Stomach smooth muscle (tissue), 2 donors: ENCODE measurements around the gene C11orf91.
"Not testable (repeated sequence)": the region's sequence is repeated elsewhere in the genome, so short reads cannot be mapped to it uniquely, and the experiment has no call there.

Source experiments
- H3K27ac ChIP-seq: one replicate; pipeline ENCODE4 v1.7.0; 2013; ENCODE audit warnings: mild to moderate bottlenecking, low read length, inconsistent platforms
- H3K27me3 ChIP-seq, 2 donors: one replicate each; pipeline ENCODE4 v1.7.0; 2013; ENCODE audit warnings: low read length in 2 of 2; ENCODE audit not compliant: insufficient read depth in 2 of 2, control insufficient read depth in 1 of 2
- H3K36me3 ChIP-seq, 2 donors: one replicate each; pipeline ENCODE4 v1.7.0; 2013; ENCODE audit warnings: low read length in 2 of 2; ENCODE audit not compliant: control insufficient read depth in 2 of 2, insufficient read depth in 2 of 2
- H3K4me1 ChIP-seq: one replicate; pipeline ENCODE4 v1.7.0; 2013; ENCODE audit warnings: low read length; ENCODE audit not compliant: control insufficient read depth, insufficient read depth
- H3K4me3 ChIP-seq, 2 donors: one replicate each; pipeline ENCODE4 v1.7.0; 2013; ENCODE audit warnings: low read length in 2 of 2
- H3K9ac ChIP-seq, 2 donors: one replicate each; pipeline ENCODE4 v1.7.0; 2013; ENCODE audit warnings: low read length in 2 of 2, mild to moderate bottlenecking in 1 of 2
- H3K9me3 ChIP-seq, 2 donors: one replicate each; pipeline ENCODE4 v1.7.0; 2013; ENCODE audit warnings: low read length in 2 of 2; ENCODE audit not compliant: control insufficient read depth in 2 of 2
- donor health status: healthy.
- donor health status: Pancreatic carcinoma.

The C11orf91 gene

GRCh38 chr11:33687733-33688479, 12.7 kb downstream of the C11orf91 start:
- peaks cover 0 to 3% of the 10 kb centered on the region in 2 donors for H3K9me3 ChIP-seq
- H3K4me1 ChIP-seq: peaks cover 21% of the 10 kb centered on the region
- no peak overlapping the region for H3K4me3 ChIP-seq
- H3K27me3 ChIP-seq: peaks cover 0 to 4% of the 10 kb centered on the region in 2 donors
- H3K9ac ChIP-seq: no peak overlapping the region
- H3K27ac ChIP-seq: no peak overlapping the region
- H3K36me3 ChIP-seq: no peaks in the 10 kb centered on the region

- Histone ChIP-seq H3K27me3 (peaks cover 4 to 14% of the 10 kb centered on the region in 2 donors), H3K27ac (no peak overlapping the region), H3K4me3 (no peak overlapping the region), H3K4me1 (no peaks in the 10 kb centered on the region), H3K9me3 (peaks cover 0 to 3% of the 10 kb centered on the region in 2 donors), H3K36me3 (no peaks in the 10 kb centered on the region), H3K9ac (no peak overlapping the region)
These were observed 15.5 kb downstream of the C11orf91 start for GRCh38 chr11:33685082-33685481.

- H3K27me3 ChIP-seq: peaks cover 4 to 14% of the 10 kb centered on the region in 2 donors
- H3K4me1 ChIP-seq: no peaks in the 10 kb centered on the region
- H3K9me3 ChIP-seq: peaks cover 0 to 3% of the 10 kb centered on the region in 2 donors
- no peak overlapping the region for H3K9ac ChIP-seq
- no peak overlapping the region for H3K4me3 ChIP-seq
- H3K27ac ChIP-seq: no peak overlapping the region
- no peaks in the 10 kb centered on the region for H3K36me3 ChIP-seq
These were observed 16.5 kb downstream of the C11orf91 start for GRCh38 chr11:33684003-33684706.

GRCh38 chr11:33682446-33682845, 18.2 kb downstream of the C11orf91 start:
- no peaks in the 10 kb centered on the region for H3K4me1 ChIP-seq
- H3K4me3 ChIP-seq: no peak overlapping the region
- no peaks in the 10 kb centered on the region for H3K36me3 ChIP-seq
- peaks cover 4 to 14% of the 10 kb centered on the region in 2 donors for H3K27me3 ChIP-seq
- no peak overlapping the region for H3K27ac ChIP-seq
- no peak overlapping the region for H3K9ac ChIP-seq
- H3K9me3 ChIP-seq: peaks cover 0 to 3% of the 10 kb centered on the region in 2 donors

- Histone ChIP-seq H3K4me3 (no peak overlapping the region), H3K27ac (no peak overlapping the region), H3K9me3 (no peaks in the 10 kb centered on the region), H3K4me1 (no peaks in the 10 kb centered on the region), H3K36me3 (no peaks in the 10 kb centered on the region), H3K9ac (no peak overlapping the region), H3K27me3 (peaks cover 4 to 14% of the 10 kb centered on the region in 2 donors)
These were observed 18.6 kb downstream of the C11orf91 start for GRCh38 chr11:33682019-33682418.

GRCh38 chr11:33678616-33679015, 22.0 kb downstream of the C11orf91 start:
- H3K9me3 ChIP-seq, H3K4me1 ChIP-seq, H3K27ac ChIP-seq, H3K9ac ChIP-seq, H3K36me3 ChIP-seq, H3K4me3 ChIP-seq: not testable (repeated sequence)
- H3K27me3 ChIP-seq: peaks cover 4 to 12% of the 10 kb centered on the region in 2 donors

- Histone ChIP-seq H3K27me3 (peaks cover 0 to 2% of the 10 kb centered on the region in 2 donors), H3K27ac (no peak overlapping the region), H3K4me3 (no peak overlapping the region)
These were observed 26.4 kb downstream of the C11orf91 start for GRCh38 chr11:33674035-33674814.

GRCh38 chr11:33672273-33672672, 28.4 kb downstream of the C11orf91 start:
- no peaks in the 10 kb centered on the region for H3K4me1 ChIP-seq
- no peak overlapping the region for H3K9ac ChIP-seq
- H3K27me3 ChIP-seq: peaks cover 0 to 2% of the 10 kb centered on the region in 2 donors

More at GRCh38 chr11:33674035-33674814, 26.4 kb downstream of the C11orf91 start:
- Histone ChIP-seq H3K4me1 (no peaks in the 10 kb centered on the region), H3K9me3 (no peaks in the 10 kb centered on the region), H3K9ac (no peak overlapping the region), H3K36me3 (no peaks in the 10 kb centered on the region)

GRCh38 chr11:33670250-33671011, 30.2 kb downstream of the C11orf91 start:
- Histone ChIP-seq H3K27ac (no peak overlapping the region), H3K4me3 (no peak overlapping the region), H3K36me3 (no peaks in the 10 kb centered on the region)

More at GRCh38 chr11:33672273-33672672, 28.4 kb downstream of the C11orf91 start:
- no peak overlapping the region for H3K4me3 ChIP-seq
- H3K27ac ChIP-seq: no peak overlapping the region
- H3K36me3 ChIP-seq: no peaks in the 10 kb centered on the region
- no peaks in the 10 kb centered on the region for H3K9me3 ChIP-seq

More at GRCh38 chr11:33670250-33671011, 30.2 kb downstream of the C11orf91 start:
- Histone ChIP-seq H3K9me3 (no peaks in the 10 kb centered on the region), H3K27me3 (peaks cover 0 to 4% of the 10 kb centered on the region in 2 donors), H3K9ac (no peak overlapping the region), H3K4me1 (no peaks in the 10 kb centered on the region)
